Kidney (tissue), 14 donors: ENCODE measurements around the gene CIRBP. TPM values are rescaled to one million over a fixed set of nuclear protein-coding genes. Genes with fewer than 3 reads are reported as not detected.

Source experiments
- DNase-seq, 5 donors: peaks; one replicate each; pipeline ENCODE4 v3.0.0-alpha.2; 2013 to 2020
- FAIRE-seq: peaks from 2 replicates; lab custom pipeline; 2012; peaks lifted over from hg19 to GRCh38; lab: Jason Lieb, UNC
- H3K27ac ChIP-seq, 2 donors: one replicate each; pipeline ENCODE4 v1.7.0; 2013; ENCODE audit warnings: low read depth in 2 of 2, low read length in 2 of 2, inconsistent platforms in 1 of 2
- H3K27me3 ChIP-seq: one replicate; pipeline ENCODE4 v1.7.1; 2013; ENCODE audit warnings: low read length, inconsistent platforms; ENCODE audit not compliant: control insufficient read depth, insufficient read depth
- H3K36me3 ChIP-seq, 3 donors: one replicate each; pipeline versions ENCODE4 v1.7.0 to v1.7.1; 2013; ENCODE audit warnings: low read length in 3 of 3, control low read depth in 1 of 3, inconsistent platforms in 1 of 3; ENCODE audit not compliant: insufficient read depth in 3 of 3, control insufficient read depth in 2 of 3
- H3K4me1 ChIP-seq, 3 donors: one replicate each; pipeline versions ENCODE4 v1.7.0 to v1.7.1; 2013; ENCODE audit warnings: low read length in 3 of 3, inconsistent platforms in 1 of 3, low read depth in 1 of 3; ENCODE audit not compliant: control insufficient read depth in 2 of 3, insufficient read depth in 2 of 3
- H3K4me3 ChIP-seq, 3 donors: one replicate each; pipeline versions ENCODE4 v1.7.0 to v1.8.1; 2013; ENCODE audit warnings: low read length in 3 of 3, control low read depth in 1 of 3, inconsistent platforms in 1 of 3
- H3K9ac ChIP-seq, 3 donors: one replicate each; pipeline versions ENCODE4 v1.7.0 to v1.7.1; 2013; ENCODE audit warnings: low read length in 3 of 3, control low read depth in 1 of 3, inconsistent platforms in 1 of 3
- H3K9me3 ChIP-seq, 3 donors: one replicate each; pipeline versions ENCODE4 v1.7.0 to v1.7.1; 2013; ENCODE audit warnings: low read length in 3 of 3, control low read depth in 1 of 3, inconsistent platforms in 1 of 3; ENCODE audit not compliant: control insufficient read depth in 2 of 3, insufficient read depth in 1 of 3
- CTCF ChIP-seq: IDR thresholded peaks from 3 replicates; pipeline ENCODE4 v1.5.1; 2012; ENCODE audit warnings: mild to moderate bottlenecking, moderate library complexity, borderline replicate concordance; ENCODE audit not compliant: insufficient read depth; ENCODE audit errors: extremely low read depth
- intact Hi-C: fragments of 100-400 bp; cut with DNase I; formaldehyde crosslinking; loops from one replicate; pipeline ENCODE4 v1.11.1; 2022
- polyA plus RNA-seq: library from polyadenylated mRNA; stranded (reverse); fragments of 350-450 nt; fragmentation: Illumina TruSeq; extraction: RNeasy Lipid Tissue Mini Kit (QIAGEN cat#74804); gene quantifications from one replicate; pipeline ENCODE4 v1.2.3, GENCODE V29; 2014; ENCODE audit warnings: low read depth, low replicate concordance; ENCODE audit not compliant: insufficient read depth
- total RNA-seq: library from RNA; stranded (reverse); fragmentation: NEBNext Ultra II Directional; extraction: Animal tissue kit (Norgen Biotek cat#: 25700); gene quantifications from one replicate; pipeline ENCODE4 v1.2.1, GENCODE V29; 2021
- donor health status: control.
- donor health status: control.
- donor health status: control.
- donor health status: control.
- donor health status: control.
- donor health status: DM: yes; HTN: yes; CAD: no.
- donor health status: Normal renal cell carcinoma (clear cell type).

Gene CIRBP
- total and polyA plus RNA-seq, 2 donors from 2014 or later, result 408 to 533 TPM

- Histone ChIP-seq H3K9ac (no peak overlapping the region), H3K4me1 (peaks cover 0 to 75% (median 40%) of the 10 kb centered on the region in 3 donors), H3K36me3 (peaks cover 5 to 30% (median 17%) of the 10 kb centered on the region in 3 donors), H3K27ac (peak overlapping the region; percentile 49 to 77), H3K27me3 (no peaks in the 10 kb centered on the region), H3K4me3 (no peak overlapping the region), H3K9me3 (no peaks in the 10 kb centered on the region)
- intact Hi-C loops, result no loop called here
- no peak for DNase-seq
- no peak for TF ChIP-seq CTCF
- no peak for FAIRE-seq
Measured at GRCh38 chr19:1258163-1258492, 11.0 kb upstream of the CIRBP start.

- no peak for DNase-seq
- Histone ChIP-seq H3K9me3 (no peaks in the 10 kb centered on the region), H3K27me3 (no peaks in the 10 kb centered on the region), H3K27ac (peak overlapping the region; percentile 93 to 98), H3K4me1 (peaks cover 0 to 73% (median 35%) of the 10 kb centered on the region in 3 donors), H3K9ac (peak overlapping the region in 1 of 3 donors; percentile 81), H3K36me3 (peaks cover 5 to 30% (median 17%) of the 10 kb centered on the region in 3 donors), H3K4me3 (peak overlapping the region in 1 of 3 donors; percentile 29)
- FAIRE-seq, result no peak
- intact Hi-C loops, result no loop called here
- TF ChIP-seq CTCF, result no peak
Measured at GRCh38 chr19:1258707-1259205, 10.4 kb upstream of the CIRBP start.

- no peaks in the 10 kb centered on the region for H3K9me3 ChIP-seq
- peak; percentile 58 to 95 (median 68) for DNase-seq
- peak overlapping the region; percentile 93 to 98 for H3K27ac ChIP-seq
- H3K4me1 ChIP-seq, result peaks cover 0 to 67% (median 34%) of the 10 kb centered on the region in 3 donors
- H3K36me3 ChIP-seq, result peaks cover 5 to 26% (median 17%) of the 10 kb centered on the region in 3 donors
- peak overlapping the region in 2 of 3 donors; percentile 26 to 81 for H3K9ac ChIP-seq
- TF ChIP-seq CTCF, result no peak
- intact Hi-C loops, result no loop called here
- H3K27me3 ChIP-seq, result no peaks in the 10 kb centered on the region
- no peak for FAIRE-seq
- H3K4me3 ChIP-seq, result peak overlapping the region in 1 of 3 donors; percentile 29
Measured at GRCh38 chr19:1259206-1259875, 9.8 kb upstream of the CIRBP start.
